Activated CD8-positive, alpha-beta T cell treated with anti-CD3 and anti-CD28 coated beads for 36 hours (primary cell): ENCODE measurements around the gene FLRT2. TPM values are rescaled to one million over a fixed set of nuclear protein-coding genes. Genes with fewer than 3 reads are reported as not detected.

Experiments used
- ATAC-seq: fragments of 200-7000 bp; cut with Tn5 transposase; one replicate; pipeline ENCODE4 v1.10.0; 2021; ENCODE audit warnings: mild to moderate bottlenecking, moderate library complexity
- CTCF ChIA-PET: fragments of 350-600 bp; sonication (Branson Sonifier 250); formaldehyde crosslinking; loops from one replicate; lab custom pipeline; 2021; ENCODE audit warnings: antibody characterized with exemption; lab: Charles Lee
- POLR2A ChIA-PET: fragments of 350-600 bp; sonication (Branson Sonifier 250); formaldehyde crosslinking; loops from one replicate; lab custom pipeline; 2021; ENCODE audit warnings: antibody characterized with exemption; lab: Charles Lee
- DNase-seq: peaks from one replicate; pipeline ENCODE4 v3.0.0-alpha.2; 2020
- H3K27ac Mint-ChIP-seq: one replicate; pipeline ENCODE4 v1.8.0; 2021; ENCODE audit warnings: mild to moderate bottlenecking, mixed read lengths
- H3K27me3 Mint-ChIP-seq: one replicate; pipeline ENCODE4 v1.8.0; 2021; ENCODE audit warnings: mixed read lengths
- H3K36me3 Mint-ChIP-seq: one replicate; pipeline ENCODE4 v1.8.0; 2021; ENCODE audit warnings: low read depth, mixed read lengths
- H3K4me1 Mint-ChIP-seq: one replicate; pipeline ENCODE4 v1.8.0; 2021; ENCODE audit warnings: low read depth, mixed read lengths
- H3K4me3 Mint-ChIP-seq: one replicate; pipeline ENCODE4 v1.8.0; 2021; ENCODE audit warnings: mild to moderate bottlenecking, moderate library complexity, mixed read lengths
- H3K9me3 Mint-ChIP-seq: one replicate; pipeline ENCODE4 v1.8.0; 2021; ENCODE audit warnings: mixed read lengths
- CTCF ChIP-seq: fragments of 200-600 bp; IDR thresholded peaks from one replicate; pipeline ENCODE4 v1.8.0; 2022; ENCODE audit warnings: antibody characterized with exemption, mild to moderate bottlenecking
- intact Hi-C: fragments of 100-400 bp; cut with micrococcal nuclease; formaldehyde crosslinking; loops from one replicate; pipeline ENCODE4 v1.10.0; 2022
- total RNA-seq, 2 experiments: library from RNA; stranded (reverse); gene quantifications; one replicate each; pipeline ENCODE4 v1.2.3, GENCODE V29; 2021

The FLRT2 gene
- total RNA-seq, 2 experiments from 2014 or later, result not detected

DNA sequence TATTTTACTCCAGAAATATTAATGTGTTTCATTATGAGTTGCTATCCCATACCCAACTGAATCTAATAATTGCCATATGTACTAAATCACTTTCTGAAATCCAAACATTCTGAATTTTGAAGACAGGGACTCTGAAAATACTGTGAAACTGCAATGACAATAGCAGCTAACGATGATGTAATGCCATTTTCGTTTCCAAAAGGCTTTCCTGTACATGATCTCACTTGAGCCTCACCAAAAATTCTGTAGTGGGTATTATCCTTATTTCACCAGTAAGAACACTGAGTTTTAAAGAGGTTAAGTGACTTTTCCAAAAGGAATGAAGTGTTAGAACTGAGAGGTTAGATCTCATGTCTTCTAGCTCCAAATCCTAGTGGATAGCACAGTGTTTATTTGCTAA lies 133.3 kb downstream of the FLRT2 start:
- Mint-ChIP-seq H3K36me3 (no peaks in the 10 kb centered on the region), H3K4me3 (no peak overlapping the region), H3K4me1 (no peaks in the 10 kb centered on the region), H3K9me3 (no peaks in the 10 kb centered on the region), H3K27ac (no peak overlapping the region), H3K27me3 (peaks cover 2% of the 10 kb centered on the region)
- no peak for ATAC-seq
- intact Hi-C loops, result no loop called here
- TF ChIP-seq CTCF, result no peak
- ChIA-PET POLR2A (no interaction called here), CTCF (no interaction called here)
- no peak for DNase-seq

- DNase-seq, result no peak
- ChIA-PET POLR2A (no interaction called here), CTCF (no interaction called here)
- ATAC-seq, result no peak
- no peak for TF ChIP-seq CTCF
- Mint-ChIP-seq H3K27ac (no peak overlapping the region), H3K4me1 (no peaks in the 10 kb centered on the region), H3K4me3 (no peak overlapping the region), H3K9me3 (no peaks in the 10 kb centered on the region), H3K36me3 (no peaks in the 10 kb centered on the region), H3K27me3 (peaks cover 2% of the 10 kb centered on the region)
- intact Hi-C loops, result no loop called here
Observed at GRCh38 chr14:85663667-85664066, 133.7 kb downstream of the FLRT2 start.

- H3K27ac Mint-ChIP-seq, result no peak overlapping the region
- DNase-seq, result no peak
Observed at GRCh38 chr14:85675957-85676356, 146.0 kb downstream of the FLRT2 start.

DNA sequence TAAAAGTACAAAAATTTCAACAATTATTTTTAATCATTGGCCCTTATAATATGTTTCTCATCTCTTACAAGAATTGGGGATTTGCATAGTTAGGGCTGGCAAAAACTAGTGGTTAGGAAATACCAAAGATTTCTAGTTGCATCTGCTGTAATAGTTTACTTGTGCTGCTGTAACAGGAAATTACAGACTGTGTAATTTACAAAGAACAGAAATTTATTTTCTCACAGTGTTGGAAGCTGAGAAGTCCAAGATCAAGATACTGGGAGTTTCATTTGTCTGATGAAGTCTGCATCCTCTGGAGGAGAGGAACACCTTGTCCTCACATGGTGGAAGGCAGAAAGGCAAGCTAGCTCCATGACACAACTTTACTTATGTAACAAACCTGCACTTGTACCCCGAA lies 157.0 kb downstream of the FLRT2 start:
- Mint-ChIP-seq H3K27ac (no peak overlapping the region), H3K36me3 (no peaks in the 10 kb centered on the region), H3K4me1 (no peaks in the 10 kb centered on the region), H3K9me3 (no peaks in the 10 kb centered on the region), H3K27me3 (no peaks in the 10 kb centered on the region), H3K4me3 (no peak overlapping the region)
- CTCF ChIA-PET, result no interaction called here
- ATAC-seq (no peak), DNase-seq (no peak)
- no peak for TF ChIP-seq CTCF
- POLR2A ChIA-PET, result no interaction called here
- intact Hi-C loops, result no loop called here

More at GRCh38 chr14:85675957-85676356, 146.0 kb downstream of the FLRT2 start:
- peaks cover 2% of the 10 kb centered on the region for H3K27me3 Mint-ChIP-seq
- no peak for TF ChIP-seq CTCF
- H3K9me3 Mint-ChIP-seq, result no peaks in the 10 kb centered on the region
- intact Hi-C loops, result no loop called here
- H3K36me3 Mint-ChIP-seq, result no peaks in the 10 kb centered on the region
- no peak for ATAC-seq
- POLR2A ChIA-PET, result no interaction called here
- CTCF ChIA-PET, result no interaction called here
- H3K4me3 Mint-ChIP-seq, result no peak overlapping the region
- no peaks in the 10 kb centered on the region for H3K4me1 Mint-ChIP-seq

DNA sequence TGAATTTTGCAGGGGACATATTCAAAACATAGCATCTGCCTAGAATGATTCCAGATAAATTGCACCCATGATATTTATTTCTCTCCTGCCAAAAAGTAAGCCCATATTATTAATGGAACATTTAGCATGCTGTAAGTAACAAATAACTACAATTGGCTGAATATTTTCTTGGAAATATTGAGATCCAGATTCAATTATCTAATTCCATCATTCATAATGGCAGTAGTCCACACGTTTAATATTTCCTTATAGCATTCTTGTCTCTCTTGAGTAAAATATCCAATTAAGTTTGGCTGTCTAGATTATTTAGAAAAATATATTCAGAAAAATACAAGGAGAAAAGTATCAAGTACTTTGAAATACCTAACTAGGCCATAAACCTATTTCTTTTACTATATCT lies 157.5 kb downstream of the FLRT2 start:
- Mint-ChIP-seq H3K4me1 (no peaks in the 10 kb centered on the region), H3K4me3 (no peak overlapping the region), H3K9me3 (no peaks in the 10 kb centered on the region), H3K27me3 (no peaks in the 10 kb centered on the region), H3K36me3 (no peaks in the 10 kb centered on the region), H3K27ac (no peak overlapping the region)
- TF ChIP-seq CTCF, result no peak
- DNase-seq (no peak), ATAC-seq (no peak)
- POLR2A ChIA-PET, result no interaction called here
- intact Hi-C loops, result no loop called here
- CTCF ChIA-PET, result no interaction called here
